Measurements from ENCODE around the gene GPC6.
"Not testable (repeated sequence)": the region's sequence is repeated elsewhere in the genome, so short reads cannot be mapped to it uniquely, and the experiment has no call there.

GPC6 gene

GRCh38 chr13:94302847-94303565 lies 1076.4 kb downstream of the GPC6 start:
- WGBS (ENCODE audit: insufficient coverage): 99% methylated on average over 16 of the region's 20 CpGs
- CTCF ChIA-PET: not testable (repeated sequence)

GRCh38 chr13:94303644-94304174 lies 1077.1 kb downstream of the GPC6 start:
- no peak overlapping the region for H3K27ac ChIP-seq (ENCODE audit: insufficient read depth in 1 of 2, low read depth in 1 of 2, low read length in 2 of 2, poor library complexity in 1 of 2, severe bottlenecking in 2 of 2)
- CTCF ChIA-PET: no interaction called here
- H3K9me3 ChIP-seq (ENCODE audit: control extremely low read depth in 1 of 5, control insufficient read depth in 4 of 5, insufficient read depth in 2 of 5, low read depth in 1 of 5, low read length in 4 of 5): no peaks in the 10 kb centered on the region
- no peak overlapping the region for H3K4me3 ChIP-seq (ENCODE audit: control insufficient read depth in 1 of 7, extremely low read depth in 1 of 7, insufficient read depth in 4 of 7, low read depth in 2 of 7, low read length in 6 of 7)
- no peaks in the 10 kb centered on the region for H3K4me1 ChIP-seq (ENCODE audit: control extremely low read depth in 1 of 4, control insufficient read depth in 4 of 4, insufficient read depth in 4 of 4, low read length in 3 of 4)
- POLR2A ChIA-PET: interaction anchor here (1.0 kb wide), 1 partner anchor 12 kb away, joined by 3 read pairs; no protein-coding TSS in a partner anchor
- no peaks in the 10 kb centered on the region for H3K36me3 ChIP-seq (ENCODE audit: control insufficient read depth in 4 of 4, insufficient read depth in 4 of 4, low read length in 3 of 4)
- DNase-seq: no peak
- WGBS (ENCODE audit: insufficient coverage): 61% methylated on average over 3 of the region's 7 CpGs
- H3K27me3 ChIP-seq (replicated peaks in 2 of 5; ENCODE audit: control insufficient read depth in 4 of 5, insufficient read depth in 5 of 5, low read length in 4 of 5): no peaks in the 10 kb centered on the region

More at GRCh38 chr13:94302847-94303565, 1076.4 kb downstream of the GPC6 start:
- not testable (repeated sequence) for DNase-seq; H3K4me1 ChIP-seq (ENCODE audit: control extremely low read depth in 1 of 4, control insufficient read depth in 4 of 4, insufficient read depth in 4 of 4, low read length in 3 of 4); H3K27me3 ChIP-seq (replicated peaks in 2 of 5; ENCODE audit: control insufficient read depth in 4 of 5, insufficient read depth in 5 of 5, low read length in 4 of 5); H3K9me3 ChIP-seq (ENCODE audit: control extremely low read depth in 1 of 5, control insufficient read depth in 4 of 5, insufficient read depth in 2 of 5, low read depth in 1 of 5, low read length in 4 of 5); H3K4me3 ChIP-seq (ENCODE audit: control insufficient read depth in 1 of 7, extremely low read depth in 1 of 7, insufficient read depth in 4 of 7, low read depth in 2 of 7, low read length in 6 of 7); H3K36me3 ChIP-seq (ENCODE audit: control insufficient read depth in 4 of 4, insufficient read depth in 4 of 4, low read length in 3 of 4); H3K27ac ChIP-seq (ENCODE audit: insufficient read depth in 1 of 2, low read depth in 1 of 2, low read length in 2 of 2, poor library complexity in 1 of 2, severe bottlenecking in 2 of 2)
- POLR2A ChIA-PET: interaction anchor here (1.0 kb wide), 1 partner anchor 11 kb away, joined by 3 read pairs; no protein-coding TSS in a partner anchor

GRCh38 chr13:94305033-94305432 lies 1078.4 kb downstream of the GPC6 start:
- Histone ChIP-seq H3K36me3 (ENCODE audit: control insufficient read depth in 4 of 4, insufficient read depth in 4 of 4, low read length in 3 of 4) (no peaks in the 10 kb centered on the region), H3K4me3 (ENCODE audit: control insufficient read depth in 1 of 7, extremely low read depth in 1 of 7, insufficient read depth in 4 of 7, low read depth in 2 of 7, low read length in 6 of 7) (no peak overlapping the region), H3K4me1 (ENCODE audit: control extremely low read depth in 1 of 4, control insufficient read depth in 4 of 4, insufficient read depth in 4 of 4, low read length in 3 of 4) (no peaks in the 10 kb centered on the region), H3K27me3 (replicated peaks in 2 of 5; ENCODE audit: control insufficient read depth in 4 of 5, insufficient read depth in 5 of 5, low read length in 4 of 5) (no peaks in the 10 kb centered on the region), H3K27ac (ENCODE audit: insufficient read depth in 1 of 2, low read depth in 1 of 2, low read length in 2 of 2, poor library complexity in 1 of 2, severe bottlenecking in 2 of 2) (no peak overlapping the region), H3K9me3 (ENCODE audit: control extremely low read depth in 1 of 5, control insufficient read depth in 4 of 5, insufficient read depth in 2 of 5, low read depth in 1 of 5, low read length in 4 of 5) (no peaks in the 10 kb centered on the region)
- no CpG with 5 or more reads among the region's 2 CpGs for WGBS (ENCODE audit: insufficient coverage)
- ChIA-PET POLR2A (no interaction called here), CTCF (no interaction called here)
- DNase-seq: no peak

- ChIA-PET POLR2A (no interaction called here), CTCF (no interaction called here)
- Histone ChIP-seq H3K27me3 (replicated peaks in 2 of 5; ENCODE audit: control insufficient read depth in 4 of 5, insufficient read depth in 5 of 5, low read length in 4 of 5) (no peaks in the 10 kb centered on the region), H3K36me3 (ENCODE audit: control insufficient read depth in 4 of 4, insufficient read depth in 4 of 4, low read length in 3 of 4) (no peaks in the 10 kb centered on the region), H3K27ac (ENCODE audit: insufficient read depth in 1 of 2, low read depth in 1 of 2, low read length in 2 of 2, poor library complexity in 1 of 2, severe bottlenecking in 2 of 2) (no peak overlapping the region), H3K4me1 (ENCODE audit: control extremely low read depth in 1 of 4, control insufficient read depth in 4 of 4, insufficient read depth in 4 of 4, low read length in 3 of 4) (no peaks in the 10 kb centered on the region), H3K9me3 (ENCODE audit: control extremely low read depth in 1 of 5, control insufficient read depth in 4 of 5, insufficient read depth in 2 of 5, low read depth in 1 of 5, low read length in 4 of 5) (no peaks in the 10 kb centered on the region), H3K4me3 (ENCODE audit: control insufficient read depth in 1 of 7, extremely low read depth in 1 of 7, insufficient read depth in 4 of 7, low read depth in 2 of 7, low read length in 6 of 7) (no peak overlapping the region)
- WGBS (ENCODE audit: insufficient coverage): no CpG with 5 or more reads among the region's 1 CpG
- no peak for DNase-seq
Observed at GRCh38 chr13:94305463-94305862, 1078.9 kb downstream of the GPC6 start.

GRCh38 chr13:94305934-94306333 lies 1079.3 kb downstream of the GPC6 start:
- WGBS (ENCODE audit: insufficient coverage): 90% methylated on average over 2 of the region's 4 CpGs
- Histone ChIP-seq H3K4me1 (ENCODE audit: control extremely low read depth in 1 of 4, control insufficient read depth in 4 of 4, insufficient read depth in 4 of 4, low read length in 3 of 4) (no peaks in the 10 kb centered on the region), H3K36me3 (ENCODE audit: control insufficient read depth in 4 of 4, insufficient read depth in 4 of 4, low read length in 3 of 4) (no peaks in the 10 kb centered on the region), H3K27me3 (replicated peaks in 2 of 5; ENCODE audit: control insufficient read depth in 4 of 5, insufficient read depth in 5 of 5, low read length in 4 of 5) (no peaks in the 10 kb centered on the region), H3K4me3 (ENCODE audit: control insufficient read depth in 1 of 7, extremely low read depth in 1 of 7, insufficient read depth in 4 of 7, low read depth in 2 of 7, low read length in 6 of 7) (no peak overlapping the region), H3K27ac (ENCODE audit: insufficient read depth in 1 of 2, low read depth in 1 of 2, low read length in 2 of 2, poor library complexity in 1 of 2, severe bottlenecking in 2 of 2) (no peak overlapping the region), H3K9me3 (ENCODE audit: control extremely low read depth in 1 of 5, control insufficient read depth in 4 of 5, insufficient read depth in 2 of 5, low read depth in 1 of 5, low read length in 4 of 5) (no peaks in the 10 kb centered on the region)
- CTCF ChIA-PET: no interaction called here
- POLR2A ChIA-PET: no interaction called here
- no peak for DNase-seq

- POLR2A ChIA-PET: interaction anchor here (0.5 kb wide), 1 partner anchor 18 kb away, joined by 6 read pairs; no protein-coding TSS in a partner anchor
- Histone ChIP-seq H3K27ac (ENCODE audit: insufficient read depth in 1 of 2, low read depth in 1 of 2, low read length in 2 of 2, poor library complexity in 1 of 2, severe bottlenecking in 2 of 2) (no peak overlapping the region), H3K4me1 (ENCODE audit: control extremely low read depth in 1 of 4, control insufficient read depth in 4 of 4, insufficient read depth in 4 of 4, low read length in 3 of 4) (no peaks in the 10 kb centered on the region)
Observed at GRCh38 chr13:94308832-94309231, 1082.2 kb downstream of the GPC6 start.

GRCh38 chr13:94309576-94309975 lies 1083.0 kb downstream of the GPC6 start:
- H3K4me1 ChIP-seq (ENCODE audit: control extremely low read depth in 1 of 4, control insufficient read depth in 4 of 4, insufficient read depth in 4 of 4, low read length in 3 of 4): no peaks in the 10 kb centered on the region
- H3K36me3 ChIP-seq (ENCODE audit: control insufficient read depth in 4 of 4, insufficient read depth in 4 of 4, low read length in 3 of 4): no peaks in the 10 kb centered on the region
- no peaks in the 10 kb centered on the region for H3K9me3 ChIP-seq (ENCODE audit: control extremely low read depth in 1 of 5, control insufficient read depth in 4 of 5, insufficient read depth in 2 of 5, low read depth in 1 of 5, low read length in 4 of 5)
- ChIA-PET CTCF (interaction anchor here (1.3 to 3.5 kb wide), 3 partner anchors 9 to 21 kb away, joined by 3 to 12 read pairs (median 3); no protein-coding TSS in a partner anchor), POLR2A (interaction anchor here (0.6 kb wide), 1 partner anchor 1104 kb away, joined by 4 read pairs; no protein-coding TSS in a partner anchor)
- no peaks in the 10 kb centered on the region for H3K27me3 ChIP-seq (replicated peaks in 2 of 5; ENCODE audit: control insufficient read depth in 4 of 5, insufficient read depth in 5 of 5, low read length in 4 of 5)
- no peak overlapping the region for H3K27ac ChIP-seq (ENCODE audit: insufficient read depth in 1 of 2, low read depth in 1 of 2, low read length in 2 of 2, poor library complexity in 1 of 2, severe bottlenecking in 2 of 2)
- DNase-seq: no peak
- no peak overlapping the region for H3K4me3 ChIP-seq (ENCODE audit: control insufficient read depth in 1 of 7, extremely low read depth in 1 of 7, insufficient read depth in 4 of 7, low read depth in 2 of 7, low read length in 6 of 7)
- WGBS (ENCODE audit: insufficient coverage): no CpG with 5 or more reads among the region's 3 CpGs

More at GRCh38 chr13:94308832-94309231, 1082.2 kb downstream of the GPC6 start:
- H3K36me3 ChIP-seq (ENCODE audit: control insufficient read depth in 4 of 4, insufficient read depth in 4 of 4, low read length in 3 of 4): no peaks in the 10 kb centered on the region
- no peaks in the 10 kb centered on the region for H3K27me3 ChIP-seq (replicated peaks in 2 of 5; ENCODE audit: control insufficient read depth in 4 of 5, insufficient read depth in 5 of 5, low read length in 4 of 5)
- WGBS (ENCODE audit: insufficient coverage): 94% methylated on average over 3 of the region's 4 CpGs
- no peak overlapping the region for H3K4me3 ChIP-seq (ENCODE audit: control insufficient read depth in 1 of 7, extremely low read depth in 1 of 7, insufficient read depth in 4 of 7, low read depth in 2 of 7, low read length in 6 of 7)
- DNase-seq: no peak
- H3K9me3 ChIP-seq (ENCODE audit: control extremely low read depth in 1 of 5, control insufficient read depth in 4 of 5, insufficient read depth in 2 of 5, low read depth in 1 of 5, low read length in 4 of 5): no peaks in the 10 kb centered on the region
- CTCF ChIA-PET: interaction anchor here (1.7 to 3.5 kb wide), 2 partner anchors 9 to 21 kb away, joined by 3 to 12 read pairs; no protein-coding TSS in a partner anchor

Measured in common myeloid progenitor, CD34-positive (primary cell).